Measurements from ENCODE around the gene EZH1. TPM values are rescaled to one million over a fixed set of nuclear protein-coding genes. Genes with fewer than 3 reads are reported as not detected.
A peak's percentile ranks its signal among the peaks of the same experiment; 100 is the strongest.

The EZH1 gene
- total and polyA plus RNA-seq, 10 of the 15 experiments (the other 5 are each of a cell fraction or from before 2014, with no cell fraction given) = 6.1 to 43.3 (median 16.8) TPM

- TF ChIP-seq CHD2 (IDR thresholded peaks at IDR 0.05; ENCODE audit: borderline replicate concordance, low read depth, low read length) = 0 out of 2 replicates have a peak, but pooled peaks have one; percentile 24
- peak; percentile 79 for TF ChIP-seq NFIC (IDR thresholded peaks at IDR 0.05; ENCODE audit: low read depth, low read length)
- TF ChIP-seq PML (IDR thresholded peaks at IDR 0.05; ENCODE audit: low read length) = no peak
- no peak; the same call in 1 of the 2 replicates for TF ChIP-seq FOXK2 (IDR thresholded peaks at IDR 0.05)
- no peak for TF ChIP-seq BCLAF1 (IDR thresholded peaks at IDR 0.05)
- TF ChIP-seq IKZF2 (IDR thresholded peaks at IDR 0.05) = peak; percentile 76 to 83
- no peak for TF ChIP-seq SUZ12 (IDR thresholded peaks at IDR 0.05; ENCODE audit: unreplicated experiment)
- TF ChIP-seq SKIL (IDR thresholded peaks at IDR 0.05; ENCODE audit: low read depth, poor library complexity, severe bottlenecking) = peak; percentile 75
- no peak for TF ChIP-seq JUNB (IDR thresholded peaks at IDR 0.05)
- no peak for TF ChIP-seq CHD4 (IDR thresholded peaks at IDR 0.05)
- TF ChIP-seq NR2C1 (IDR thresholded peaks at IDR 0.05) = no peak
- TF ChIP-seq SUPT20H (IDR thresholded peaks at IDR 0.05; ENCODE audit: borderline replicate concordance, control insufficient read depth, low read depth, low read length) = no peak
- no peak for TF ChIP-seq SMAD5 (IDR thresholded peaks at IDR 0.05; ENCODE audit: low read depth)
- TF ChIP-seq PAX5 (IDR thresholded peaks at IDR 0.05; ENCODE audit: borderline replicate concordance, low read depth, low read length) = peak; percentile 56; the same call in 1 of the 2 replicates
- TF ChIP-seq ZBTB40 (IDR thresholded peaks at IDR 0.05; ENCODE audit: borderline replicate concordance) = no peak
- no peak for TF ChIP-seq MYB (IDR thresholded peaks at IDR 0.05; ENCODE audit: borderline replicate concordance, low read depth, low read length)
- TF ChIP-seq HCFC1 (IDR thresholded peaks at IDR 0.05; ENCODE audit: low read length) = no peak
- no peak for TF ChIP-seq ZNF384 (IDR thresholded peaks at IDR 0.05; ENCODE audit: borderline replicate concordance, low read depth, low read length)
- no peak for TF ChIP-seq PAX8 (IDR thresholded peaks at IDR 0.05)
- no peak for TF ChIP-seq KAT2A (conservative IDR thresholded peaks at IDR 0.05; ENCODE audit: control insufficient read depth, low read depth, low read length)
- TF ChIP-seq SREBF2 (IDR thresholded peaks at IDR 0.05; ENCODE audit: low read length) = no peak
- no peak for TF ChIP-seq KLF5 (IDR thresholded peaks at IDR 0.05; ENCODE audit: partially characterized antibody)
- no peak for TF ChIP-seq ZBED1 (IDR thresholded peaks at IDR 0.05; ENCODE audit: borderline replicate concordance)
Observed at GRCh38 chr17:42775534-42776098, 30.8 kb upstream of the EZH1 start (continued).

All from GM12878 (cell line).